IMR-90 (cell line): ENCODE measurements around the gene CD300LD. TPM values are rescaled to one million over a fixed set of nuclear protein-coding genes. Genes with fewer than 3 reads are reported as not detected.

Source experiments
- ATAC-seq: fragments of 200-7000 bp; cut with Tn5 transposase; 2 replicates; pipeline ENCODE4 v1.9.1; 2020; ENCODE audit warnings: low read depth, mild to moderate bottlenecking, moderate library complexity
- BruUV-seq: library from RNA; stranded (reverse); fragments of 400-500 nt; replicated peaks from 2 replicates; lab custom pipeline; 2021; lab: Mats Ljungman, UMichigan
- CTCF ChIA-PET: fragments of 300-600 bp; formaldehyde crosslinking; extraction: SDS; loops from one replicate; lab custom pipeline; 2021; ENCODE audit warnings: antibody characterized with exemption; lab: Yijun Ruan, JAX
- POLR2A ChIA-PET: fragments of 300-600 bp; sonication (Branson Sonifier 250); formaldehyde crosslinking; loops from one replicate; lab custom pipeline; 2022; ENCODE audit warnings: antibody characterized with exemption; ENCODE audit not compliant: unreplicated experiment; lab: Charles Lee
- DNase-seq: peaks from one replicate; pipeline ENCODE4 v3.0.0; 2013
- H2AFZ ChIP-seq: replicated peaks from 2 replicates; pipeline ENCODE3; 2013; ENCODE audit warnings: low read length, mild to moderate bottlenecking; ENCODE audit not compliant: poor library complexity
- H2AK5ac ChIP-seq: 2 replicates; pipeline ENCODE4 v1.6.1; 2013; ENCODE audit warnings: low read depth, low read length, inconsistent platforms
- H2AK9ac ChIP-seq: replicated peaks from 2 replicates; pipeline ENCODE3; 2013; ENCODE audit warnings: mild to moderate bottlenecking, low read depth, low read length, moderate library complexity; ENCODE audit not compliant: poor library complexity
- H2BK120ac ChIP-seq: 2 replicates; pipeline ENCODE4 v1.6.1; 2013; ENCODE audit warnings: low read depth, low read length, inconsistent platforms
- H2BK15ac ChIP-seq: 3 replicates; pipeline ENCODE4 v1.6.1; 2013; ENCODE audit warnings: low read depth, low read length, inconsistent platforms
- H2BK20ac ChIP-seq: 2 replicates; pipeline ENCODE4 v1.6.1; 2013; ENCODE audit warnings: low read depth, mild to moderate bottlenecking, inconsistent platforms, low read length, moderate library complexity
- H2BK5ac ChIP-seq: 2 replicates; pipeline ENCODE4 v1.6.1; 2013; ENCODE audit warnings: mild to moderate bottlenecking, low read depth, low read length, inconsistent platforms; ENCODE audit not compliant: poor library complexity, severe bottlenecking
- H3K14ac ChIP-seq: replicated peaks from 2 replicates; pipeline ENCODE4 v1.6.1; 2013; ENCODE audit warnings: low read depth, low read length, inconsistent platforms
- H3K18ac ChIP-seq: 2 replicates; pipeline ENCODE4 v1.6.1; 2013; ENCODE audit warnings: low read depth, low read length, control low read depth
- H3K23ac ChIP-seq: 2 replicates; pipeline ENCODE4 v1.6.1; 2013; ENCODE audit warnings: low read depth, low read length, inconsistent platforms
- H3K27ac ChIP-seq: 2 replicates; pipeline ENCODE4 v1.5.1; 2013; ENCODE audit warnings: mild to moderate bottlenecking, control low read depth, low read length; ENCODE audit not compliant: insufficient read depth
- H3K27me3 ChIP-seq: 2 replicates; pipeline ENCODE4 v1.6.1; 2013; ENCODE audit warnings: low read length; ENCODE audit not compliant: control insufficient read depth, insufficient read depth
- H3K36me3 ChIP-seq: 2 replicates; pipeline ENCODE4 v1.6.1; 2013; ENCODE audit warnings: low read length, mixed read lengths; ENCODE audit not compliant: control insufficient read depth, insufficient read depth
- H3K4ac ChIP-seq: 2 replicates; pipeline ENCODE4 v1.6.1; 2013; ENCODE audit warnings: low read depth, low read length, inconsistent platforms
- H3K4me1 ChIP-seq: 2 replicates; pipeline ENCODE4 v1.6.1; 2013; ENCODE audit warnings: low read length, mixed read lengths; ENCODE audit not compliant: control insufficient read depth, insufficient read depth
- H3K4me2 ChIP-seq: 2 replicates; pipeline ENCODE4 v1.6.1; 2013; ENCODE audit warnings: low read depth, mild to moderate bottlenecking, control low read depth, low read length, moderate library complexity
- H3K4me3 ChIP-seq: 2 replicates; pipeline ENCODE4 v1.5.1; 2013; ENCODE audit warnings: low read depth, mild to moderate bottlenecking, control low read depth, low read length, moderate library complexity; ENCODE audit not compliant: insufficient read depth
- H3K56ac ChIP-seq: 2 replicates; pipeline ENCODE4 v1.6.1; 2013; ENCODE audit warnings: low read length, inconsistent platforms; ENCODE audit not compliant: insufficient read depth; ENCODE audit errors: extremely low read depth
- H3K79me1 ChIP-seq, 2 experiments: 2 replicates each; pipeline ENCODE4 v1.6.1; 2013; ENCODE audit warnings: low read length in 2 of 2, inconsistent platforms in 1 of 2, low read depth in 1 of 2
- H3K9ac ChIP-seq: 2 replicates; pipeline ENCODE4 v1.6.1; 2013; ENCODE audit warnings: low read depth, low read length, control low read depth
- H3K9me1 ChIP-seq: 2 replicates; pipeline ENCODE4 v1.6.1; 2013; ENCODE audit warnings: low read length, inconsistent platforms; ENCODE audit not compliant: insufficient read depth
- H3K9me3 ChIP-seq: 2 replicates; pipeline ENCODE4 v1.6.1; 2013; ENCODE audit warnings: low read length; ENCODE audit not compliant: control insufficient read depth, insufficient read depth
- H4K20me1 ChIP-seq: 2 replicates; pipeline ENCODE4 v1.6.1; 2013; ENCODE audit warnings: low read length, inconsistent platforms; ENCODE audit not compliant: insufficient read depth
- H4K5ac ChIP-seq: 2 replicates; pipeline ENCODE4 v1.6.1; 2013; ENCODE audit warnings: mild to moderate bottlenecking, low read depth, low read length, control low read depth
- H4K8ac ChIP-seq, 2 experiments: 2 replicates each; pipeline ENCODE4 v1.6.1; 2013; ENCODE audit warnings: low read depth in 2 of 2, low read length in 2 of 2, control low read depth in 1 of 2, inconsistent platforms in 1 of 2
- H4K91ac ChIP-seq: 2 replicates; pipeline ENCODE4 v1.6.1; 2013; ENCODE audit warnings: low read depth, low read length, inconsistent platforms; ENCODE audit not compliant: insufficient read depth
- CEBPB ChIP-seq: IDR thresholded peaks from 2 replicates; pipeline ENCODE4 v1.6.1; 2012; ENCODE audit warnings: low read depth, low read length, improper control_type of control experiment
- CHD1 ChIP-seq: IDR thresholded peaks from 2 replicates; pipeline ENCODE4 v1.6.1; 2012; ENCODE audit warnings: low read depth, low read length, improper control_type of control experiment
- CTCF ChIP-seq: conservative IDR thresholded peaks from 2 replicates; pipeline ENCODE4 v1.5.1; 2012; ENCODE audit warnings: mild to moderate bottlenecking, low read depth, low read length, improper control_type of control experiment
- ELK1 ChIP-seq: fragments of 150-350 bp; IDR thresholded peaks from 2 replicates; pipeline ENCODE4 v1.6.1; 2016; ENCODE audit warnings: low read depth, mild to moderate bottlenecking, low read length, moderate library complexity, borderline replicate concordance
- FOS ChIP-seq: fragments of 150-350 bp; IDR thresholded peaks from 2 replicates; pipeline ENCODE4 v1.6.1; 2016; ENCODE audit warnings: low read depth, low read length
- MAFK ChIP-seq: IDR thresholded peaks from 2 replicates; pipeline ENCODE4 v1.6.1; 2012; ENCODE audit warnings: low read depth, low read length, improper control_type of control experiment
- NFE2L2 ChIP-seq: fragments of 150-350 bp; IDR thresholded peaks from 2 replicates; pipeline ENCODE4 v1.6.1; 2016; ENCODE audit warnings: low read depth, mild to moderate bottlenecking, low read length
- POLR2A ChIP-seq: IDR thresholded peaks from 2 replicates; pipeline ENCODE4 v1.6.1; 2012; ENCODE audit warnings: mild to moderate bottlenecking, low read depth, low read length
- RAD21 ChIP-seq: IDR thresholded peaks from 2 replicates; pipeline ENCODE4 v1.6.1; 2012; ENCODE audit warnings: low read length, improper control_type of control experiment
- RCOR1 ChIP-seq: IDR thresholded peaks from 2 replicates; pipeline ENCODE4 v1.6.1; 2012; ENCODE audit warnings: mild to moderate bottlenecking, low read length, improper control_type of control experiment; ENCODE audit not compliant: insufficient replicate concordance
- RFX5 ChIP-seq: IDR thresholded peaks from 2 replicates; pipeline ENCODE4 v1.8.0; 2012; ENCODE audit warnings: low read depth, mild to moderate bottlenecking, low read length, moderate library complexity
- SMC3 ChIP-seq: fragments of 150-350 bp; IDR thresholded peaks from 2 replicates; pipeline ENCODE4 v1.6.1; 2016; ENCODE audit warnings: low read depth, mild to moderate bottlenecking, antibody characterized with exemption, low read length, moderate library complexity
- WGBS, 2 experiments: methylation state at CpG; one replicate each; pipeline versions ENCODE4 v1.1.5 to v1.1.7; 2013; ENCODE audit warnings: missing lambda C conversion rate in 2 of 2; ENCODE audit not compliant: insufficient read length in 1 of 2; ENCODE audit errors: extremely low coverage in 2 of 2; 5-methylcytosine and 5-hydroxymethylcytosine counted together
- dilution Hi-C: fragments of 300-500 bp; cut with HindIII; formaldehyde crosslinking; loops from one replicate; pipeline ENCODE4 v1.14.3; 2018; ENCODE audit warnings: low sequenced_read_pairs; ENCODE audit not compliant: unreplicated experiment
- in situ Hi-C: fragments of 300-500 bp; cut with MboI; formaldehyde crosslinking; loops from 3 replicates; pipeline ENCODE4 v1.14.3; 2019; ENCODE audit warnings: low sequenced_read_pairs, inconsistent platforms, mixed read lengths
- intact Hi-C: fragments of 100-400 bp; cut with micrococcal nuclease; formaldehyde crosslinking; loops from 2 replicates; pipeline ENCODE4 v1.10.0; 2022
- polyA plus RNA-seq, 3 experiments: library from polyadenylated mRNA; depleted of rRNA; stranded (reverse); fragments of >200 nt; gene quantifications; 2 replicates each; pipeline ENCODE4 v1.2.3, GENCODE V29; 2012; ENCODE audit warnings: low replicate concordance in 1 of 3
- total RNA-seq: library from RNA; depleted of rRNA; stranded (reverse); fragments of >200 nt; gene quantifications from 2 replicates; pipeline ENCODE4 v1.2.3, GENCODE V29; 2012

The CD300LD gene
- total and polyA plus RNA-seq, 2 of the 4 experiments (the other 2 are of a cell fraction): not detected

- CTCF ChIA-PET: no interaction called here
- Histone ChIP-seq H2BK120ac (no peak overlapping the region), H3K18ac (no peak overlapping the region), H3K4me2 (no peak overlapping the region), H4K91ac (no peak overlapping the region), H2BK15ac (no peak overlapping the region), H3K79me1 (no peaks in the 10 kb centered on the region), H4K8ac (no peak overlapping the region), H4K20me1 (no peaks in the 10 kb centered on the region), H3K4me1 (no peaks in the 10 kb centered on the region), H3K4ac (no peak overlapping the region), H3K9me3 (peaks cover 2% of the 10 kb centered on the region; the same call in 1 of the 2 replicates), H3K4me3 (no peak overlapping the region), H2AK9ac (no peak overlapping the region), H2AK5ac (no peak overlapping the region), H3K36me3 (no peaks in the 10 kb centered on the region), H3K9ac (no peak overlapping the region), H3K56ac (no peak overlapping the region), H3K9me1 (no peaks in the 10 kb centered on the region), H2AFZ (no peak overlapping the region), H4K5ac (no peak overlapping the region), H3K27me3 (no peaks in the 10 kb centered on the region), H3K23ac (no peak overlapping the region), H3K27ac (no peak overlapping the region), H3K14ac (no peak overlapping the region), H2BK20ac (no peak overlapping the region), H2BK5ac (no peak overlapping the region)
- dilution Hi-C loops (no loop called here), intact Hi-C loops (no loop called here), in situ Hi-C loops (no loop called here)
- TF ChIP-seq ELK1 (no peak), NFE2L2 (no peak), RCOR1 (no peak), POLR2A (no peak), SMC3 (no peak), MAFK (no peak), CHD1 (no peak), CEBPB (no peak), RAD21 (no peak), RFX5 (no peak), FOS (no peak), CTCF (no peak)
- ATAC-seq (no peak), DNase-seq (no peak)
- WGBS, 2 experiments: 55% methylated on average over 4 of the region's 6 CpGs; no CpG with 5 or more reads in 1 of the 2 experiments
- POLR2A ChIA-PET: interaction anchor here (0.6 kb wide), 1 partner anchor 1184 kb away, joined by 6 read pairs; no protein-coding TSS in a partner anchor
- BruUV-seq: no TSS peak
These were observed 12.1 kb upstream of the CD300LD start for GRCh38 chr17:74604200-74604599.
